GM12891 (cell line): ENCODE data around the gene TBX5.

Experiments
- PAX5 ChIP-seq: IDR thresholded peaks from 2 replicates; pipeline ENCODE4 v1.6.1; 2011; ENCODE audit warnings: low read length, moderate library complexity, mild to moderate bottlenecking; ENCODE audit not compliant: insufficient read depth, severe bottlenecking
- POLR2A ChIP-seq: IDR thresholded peaks from 2 replicates; pipeline ENCODE4 v1.6.1; 2011; ENCODE audit warnings: low read depth, low read length, control low read depth
- POLR2AphosphoS5 ChIP-seq: IDR thresholded peaks from 2 replicates; pipeline ENCODE4 v1.6.1; 2011; ENCODE audit warnings: low read depth, low read length, control low read depth
- SPI1 ChIP-seq: IDR thresholded peaks from 2 replicates; pipeline ENCODE4 v1.6.1; 2011; ENCODE audit warnings: low read depth, low read length, control low read depth
- TAF1 ChIP-seq: IDR thresholded peaks from 2 replicates; pipeline ENCODE4 v1.6.1; 2011; ENCODE audit warnings: low read depth, low read length, control low read depth

DNA sequence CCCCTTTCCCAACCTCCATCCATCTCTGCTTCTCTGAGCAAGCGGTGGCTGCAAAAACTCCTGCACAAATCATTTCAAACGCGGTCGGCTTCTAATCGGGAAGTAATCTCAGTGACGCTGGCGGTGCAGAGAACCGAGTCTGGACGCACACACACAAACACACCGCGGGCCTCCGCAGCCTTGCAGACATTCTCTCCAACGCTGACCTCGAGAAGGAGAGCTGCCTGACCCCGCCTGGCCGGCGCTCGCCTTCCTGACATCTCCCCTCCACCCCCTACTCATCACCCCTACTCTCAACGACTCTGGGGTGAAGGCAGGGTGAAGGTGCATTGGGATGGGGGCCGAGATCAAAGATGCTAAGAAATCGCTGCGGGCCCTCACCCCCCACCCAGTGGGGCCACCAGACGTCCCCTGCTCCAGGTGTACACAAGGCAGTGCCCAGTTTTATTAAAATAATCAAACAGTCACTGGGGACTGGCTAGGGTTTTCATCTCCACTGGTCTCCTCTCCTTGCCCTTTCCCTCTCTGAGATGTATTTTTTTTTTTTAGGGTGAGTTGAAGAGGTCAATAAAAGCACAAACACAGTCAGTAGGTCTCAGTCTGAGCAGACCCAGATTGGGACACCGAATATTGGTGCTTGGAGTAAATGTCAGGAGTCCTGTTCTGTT is 506 bp upstream of the TBX5 start:
- TF ChIP-seq POLR2AphosphoS5, result no peak
- no peak for TF ChIP-seq POLR2A
- TF ChIP-seq TAF1, result no peak
- no peak for TF ChIP-seq SPI1
- TF ChIP-seq PAX5, result no peak
